Activated naive CD4-positive, alpha-beta T cell treated with anti-CD3 and anti-CD28 coated beads, Interleukin-2, amount 10 ng/mL, durations not matched to agents 5 hours and 36 hours (primary cell): ENCODE data around the gene GBP6. TPM values are rescaled to one million over a fixed set of nuclear protein-coding genes. Genes with fewer than 3 reads are reported as not detected.

Source experiments
- total RNA-seq, 2 experiments: library from RNA; stranded (reverse); gene quantifications; one replicate each; pipeline ENCODE4 v1.2.3, GENCODE V29; 2021

GBP6 gene, protein sequence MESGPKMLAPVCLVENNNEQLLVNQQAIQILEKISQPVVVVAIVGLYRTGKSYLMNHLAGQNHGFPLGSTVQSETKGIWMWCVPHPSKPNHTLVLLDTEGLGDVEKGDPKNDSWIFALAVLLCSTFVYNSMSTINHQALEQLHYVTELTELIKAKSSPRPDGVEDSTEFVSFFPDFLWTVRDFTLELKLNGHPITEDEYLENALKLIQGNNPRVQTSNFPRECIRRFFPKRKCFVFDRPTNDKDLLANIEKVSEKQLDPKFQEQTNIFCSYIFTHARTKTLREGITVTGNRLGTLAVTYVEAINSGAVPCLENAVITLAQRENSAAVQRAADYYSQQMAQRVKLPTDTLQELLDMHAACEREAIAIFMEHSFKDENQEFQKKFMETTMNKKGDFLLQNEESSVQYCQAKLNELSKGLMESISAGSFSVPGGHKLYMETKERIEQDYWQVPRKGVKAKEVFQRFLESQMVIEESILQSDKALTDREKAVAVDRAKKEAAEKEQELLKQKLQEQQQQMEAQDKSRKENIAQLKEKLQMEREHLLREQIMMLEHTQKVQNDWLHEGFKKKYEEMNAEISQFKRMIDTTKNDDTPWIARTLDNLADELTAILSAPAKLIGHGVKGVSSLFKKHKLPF
- under 1 TPM; 0.29 to 0.40 TPM for total RNA-seq

GRCh38 chr1:89363638-89364536, at the start of gene GBP6:
Gene GBP6 (plus strand): TSS chr1:89364059. CDS start chr1:89368552, 4,493 bp downstream.

Other genes starting within 250 kb of the GBP6 start
- 100 to 1,000 TPM; 299 to 313 TPM for gene GBP2, start 237.9 kb upstream of the GBP6 start, total RNA-seq
- under 1 TPM; 0.20 to 0.39 TPM for gene GBP7, start 188.1 kb upstream of the GBP6 start, total RNA-seq
- 10 to 100 TPM; 80.9 to 81.1 TPM for gene GBP4, start 165.1 kb upstream of the GBP6 start, total RNA-seq
- gene GBP5, start 91.2 kb upstream of the GBP6 start, total RNA-seq, result 100 to 1,000 TPM; 330 TPM
- 10 to 100 TPM; 13.7 to 15.8 TPM for gene LRRC8B, start 160.8 kb downstream of the GBP6 start, total RNA-seq